GM23338 (cell line): ENCODE measurements around the gene GFER.
"Not testable (repeated sequence)": the region's sequence is repeated elsewhere in the genome, so short reads cannot be mapped to it uniquely, and the experiment has no call there.

Experiments
- CREB1 ChIP-seq: fragments of 250-450 bp; sonication (Bioruptor Pico); IDR thresholded peaks from 2 replicates; pipeline ENCODE4 v1.5.0; 2020; ENCODE audit warnings: low read depth, mild to moderate bottlenecking, moderate library complexity
- EZH2 ChIP-seq: fragments of 200-600 bp; sonication (generic); IDR thresholded peaks from one replicate; pipeline ENCODE4 v1.8.0; 2017; ENCODE audit warnings: antibody characterized with exemption, mild to moderate bottlenecking, low read depth; ENCODE audit not compliant: unreplicated experiment
- EZH2phosphoT487 ChIP-seq: fragments of 200-600 bp; sonication (generic); IDR thresholded peaks from one replicate; pipeline ENCODE4 v1.8.1; 2018; ENCODE audit warnings: antibody characterized with exemption; ENCODE audit not compliant: unreplicated experiment
- POLR2AphosphoS5 ChIP-seq: IDR thresholded peaks from 2 replicates; pipeline ENCODE4 v1.6.1; 2016; ENCODE audit warnings: antibody characterized with exemption, low read depth
- TF ChIP-seq, protein P1 (sequence below), 2 experiments: fragments of 200-600 bp in 1 of 2; sonication (generic) in 1 of 2; conservative IDR thresholded peaks; 2 replicates each; pipeline versions ENCODE4 v1.5.1 to v1.6.1; 2016 to 2017; ENCODE audit warnings: antibody characterized with exemption in 2 of 2, low read depth in 2 of 2, mild to moderate bottlenecking in 2 of 2, moderate library complexity in 1 of 2
- TF ChIP-seq, protein P2 (sequence below): IDR thresholded peaks from one replicate; pipeline ENCODE4 v1.6.1; 2018; ENCODE audit warnings: antibody characterized with exemption; ENCODE audit not compliant: unreplicated experiment

DNA sequence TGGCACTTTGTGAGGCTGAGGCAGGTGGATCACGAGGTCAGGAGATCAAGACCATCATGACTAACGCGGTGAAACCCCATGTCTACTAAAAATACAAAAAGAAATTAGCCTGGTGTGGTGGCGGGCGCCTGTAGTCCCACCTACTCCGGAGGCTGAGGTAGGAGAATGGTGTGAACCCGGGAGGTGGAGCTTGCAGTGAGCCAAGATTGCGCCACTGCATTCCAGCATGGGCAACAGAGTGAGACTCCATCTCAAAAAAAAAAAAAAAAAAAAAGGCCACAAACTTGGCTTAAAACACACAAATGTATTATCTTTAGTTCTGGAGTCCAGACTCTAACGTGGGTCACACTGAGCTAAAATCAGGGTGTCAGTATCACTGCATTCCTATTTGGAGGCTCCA, 27.7 kb downstream of the GFER start:
- TF ChIP-seq, protein P1, sequence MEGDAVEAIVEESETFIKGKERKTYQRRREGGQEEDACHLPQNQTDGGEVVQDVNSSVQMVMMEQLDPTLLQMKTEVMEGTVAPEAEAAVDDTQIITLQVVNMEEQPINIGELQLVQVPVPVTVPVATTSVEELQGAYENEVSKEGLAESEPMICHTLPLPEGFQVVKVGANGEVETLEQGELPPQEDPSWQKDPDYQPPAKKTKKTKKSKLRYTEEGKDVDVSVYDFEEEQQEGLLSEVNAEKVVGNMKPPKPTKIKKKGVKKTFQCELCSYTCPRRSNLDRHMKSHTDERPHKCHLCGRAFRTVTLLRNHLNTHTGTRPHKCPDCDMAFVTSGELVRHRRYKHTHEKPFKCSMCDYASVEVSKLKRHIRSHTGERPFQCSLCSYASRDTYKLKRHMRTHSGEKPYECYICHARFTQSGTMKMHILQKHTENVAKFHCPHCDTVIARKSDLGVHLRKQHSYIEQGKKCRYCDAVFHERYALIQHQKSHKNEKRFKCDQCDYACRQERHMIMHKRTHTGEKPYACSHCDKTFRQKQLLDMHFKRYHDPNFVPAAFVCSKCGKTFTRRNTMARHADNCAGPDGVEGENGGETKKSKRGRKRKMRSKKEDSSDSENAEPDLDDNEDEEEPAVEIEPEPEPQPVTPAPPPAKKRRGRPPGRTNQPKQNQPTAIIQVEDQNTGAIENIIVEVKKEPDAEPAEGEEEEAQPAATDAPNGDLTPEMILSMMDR (conservative IDR thresholded peaks at IDR 0.05; ENCODE audit: low read depth in 2 of 2), result not testable (repeated sequence)
- TF ChIP-seq CREB1 (CRISPR knock-in tag); POLR2AphosphoS5; EZH2; EZH2phosphoT487: not testable (repeated sequence)
- TF ChIP-seq, protein P2, sequence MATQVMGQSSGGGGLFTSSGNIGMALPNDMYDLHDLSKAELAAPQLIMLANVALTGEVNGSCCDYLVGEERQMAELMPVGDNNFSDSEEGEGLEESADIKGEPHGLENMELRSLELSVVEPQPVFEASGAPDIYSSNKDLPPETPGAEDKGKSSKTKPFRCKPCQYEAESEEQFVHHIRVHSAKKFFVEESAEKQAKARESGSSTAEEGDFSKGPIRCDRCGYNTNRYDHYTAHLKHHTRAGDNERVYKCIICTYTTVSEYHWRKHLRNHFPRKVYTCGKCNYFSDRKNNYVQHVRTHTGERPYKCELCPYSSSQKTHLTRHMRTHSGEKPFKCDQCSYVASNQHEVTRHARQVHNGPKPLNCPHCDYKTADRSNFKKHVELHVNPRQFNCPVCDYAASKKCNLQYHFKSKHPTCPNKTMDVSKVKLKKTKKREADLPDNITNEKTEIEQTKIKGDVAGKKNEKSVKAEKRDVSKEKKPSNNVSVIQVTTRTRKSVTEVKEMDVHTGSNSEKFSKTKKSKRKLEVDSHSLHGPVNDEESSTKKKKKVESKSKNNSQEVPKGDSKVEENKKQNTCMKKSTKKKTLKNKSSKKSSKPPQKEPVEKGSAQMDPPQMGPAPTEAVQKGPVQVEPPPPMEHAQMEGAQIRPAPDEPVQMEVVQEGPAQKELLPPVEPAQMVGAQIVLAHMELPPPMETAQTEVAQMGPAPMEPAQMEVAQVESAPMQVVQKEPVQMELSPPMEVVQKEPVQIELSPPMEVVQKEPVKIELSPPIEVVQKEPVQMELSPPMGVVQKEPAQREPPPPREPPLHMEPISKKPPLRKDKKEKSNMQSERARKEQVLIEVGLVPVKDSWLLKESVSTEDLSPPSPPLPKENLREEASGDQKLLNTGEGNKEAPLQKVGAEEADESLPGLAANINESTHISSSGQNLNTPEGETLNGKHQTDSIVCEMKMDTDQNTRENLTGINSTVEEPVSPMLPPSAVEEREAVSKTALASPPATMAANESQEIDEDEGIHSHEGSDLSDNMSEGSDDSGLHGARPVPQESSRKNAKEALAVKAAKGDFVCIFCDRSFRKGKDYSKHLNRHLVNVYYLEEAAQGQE, result not testable (repeated sequence)
